ENCODE data around the gene USP10. TPM values are rescaled to one million over a fixed set of nuclear protein-coding genes. Genes with fewer than 3 reads are reported as not detected.

USP10 gene
- polyA plus RNA-seq, 3 donors: 38.7 to 115 (median 90.9) TPM

- peaks cover 57 to 59% of the 10 kb centered on the region in 2 donors for H3K4me1 ChIP-seq (ENCODE audit: control insufficient read depth in 1 of 2, insufficient read depth in 2 of 2, low read length in 2 of 2)
- TF ChIP-seq CTCF (IDR thresholded peaks at IDR 0.05): no peak
- Mint-ChIP-seq H3K27ac (peak within 1 kb of the TSS; percentile 50 to 93 (median 81)), H3K4me1 (peaks cover 71% of the 10 kb centered on the region), H3K27me3 (ENCODE audit: low read depth in 3 of 3) (peaks cover 0 to 16% (median 10%) of the 10 kb centered on the region in 3 donors), H3K36me3 (peaks cover 14 to 30% of the 10 kb centered on the region in 2 donors), H3K4me3 (peak within 1 kb of the TSS; percentile 86 to 98), H3K9me3 (peaks cover 0 to 5% (median 0%) of the 10 kb centered on the region in 7 donors)
- peak; percentile 92 to 93 (median 93) for DNase-seq
- peak within 1 kb of the TSS; percentile 59 for H3K9ac ChIP-seq (ENCODE audit: insufficient read depth, low read length, poor library complexity, severe bottlenecking)
- H2AFZ ChIP-seq (ENCODE audit: insufficient read depth, low read depth, low read length, poor library complexity, severe bottlenecking): no peak within 1 kb of the TSS
- peaks cover 0 to 5% of the 10 kb centered on the region in 2 donors for H3K27me3 ChIP-seq (ENCODE audit: control insufficient read depth in 2 of 2, insufficient read depth in 2 of 2, low read length in 2 of 2)
- no peaks in the 10 kb centered on the region for H3K36me3 ChIP-seq (replicated peaks in 1 of 2; ENCODE audit: control insufficient read depth in 1 of 2, insufficient read depth in 2 of 2, low read length in 2 of 2)
- peak within 1 kb of the TSS; percentile 51 to 89 (median 81) for H3K4me3 ChIP-seq (replicated peaks in 1 of 3; ENCODE audit: low read depth in 2 of 3, low read length in 3 of 3)
- intact Hi-C loops (cut with micrococcal nuclease): loop anchor here (5.0 kb wide), 2 partner anchors 42 to 62 kb away; no protein-coding TSS in a partner anchor
- H3K27ac ChIP-seq (ENCODE audit: low read depth in 1 of 2, low read length in 2 of 2): peak within 1 kb of the TSS in 1 of 2 donors; percentile 66
- peaks cover 46% of the 10 kb centered on the region for H4K20me1 ChIP-seq (ENCODE audit: insufficient read depth, low read length)
- H3K4me2 ChIP-seq (replicated peaks; ENCODE audit: extremely low read depth, low read length, poor library complexity, severe bottlenecking): peak within 1 kb of the TSS; percentile 81
- 3% methylated on average over 53 of the region's 53 CpGs for WGBS (ENCODE audit: insufficient coverage)
- H3K79me2 ChIP-seq (ENCODE audit: insufficient read depth, low read length): peaks cover 49% of the 10 kb centered on the region
- H3K9me3 ChIP-seq (replicated peaks in 1 of 2; ENCODE audit: control insufficient read depth in 1 of 2, insufficient read depth in 1 of 2, low read length in 2 of 2): no peaks in the 10 kb centered on the region
These were observed 120.0 kb downstream of the USP10 start, which contains the start of gene CRISPLD2 for GRCh38 chr16:84819644-84820304. CRISPLD2 (plus strand) TSS chr16:84819985; CDS start chr16:84838496, 18,511 bp downstream.

- Histone ChIP-seq H3K9me3 (replicated peaks in 1 of 2; ENCODE audit: control insufficient read depth in 1 of 2, insufficient read depth in 1 of 2, low read length in 2 of 2) (no peaks in the 10 kb centered on the region), H3K36me3 (replicated peaks in 1 of 2; ENCODE audit: control insufficient read depth in 1 of 2, insufficient read depth in 2 of 2, low read length in 2 of 2) (no peaks in the 10 kb centered on the region), H3K79me2 (ENCODE audit: insufficient read depth, low read length) (peaks cover 49% of the 10 kb centered on the region), H3K4me2 (replicated peaks; ENCODE audit: extremely low read depth, low read length, poor library complexity, severe bottlenecking) (peak overlapping the region; percentile 81), H3K9ac (ENCODE audit: insufficient read depth, low read length, poor library complexity, severe bottlenecking) (peak overlapping the region; percentile 59), H3K27me3 (ENCODE audit: control insufficient read depth in 2 of 2, insufficient read depth in 2 of 2, low read length in 2 of 2) (peaks cover 0 to 5% of the 10 kb centered on the region in 2 donors), H2AFZ (ENCODE audit: insufficient read depth, low read depth, low read length, poor library complexity, severe bottlenecking) (no peak overlapping the region), H3K4me1 (ENCODE audit: control insufficient read depth in 1 of 2, insufficient read depth in 2 of 2, low read length in 2 of 2) (peaks cover 59% of the 10 kb centered on the region in 2 donors), H3K4me3 (replicated peaks in 1 of 3; ENCODE audit: low read depth in 2 of 3, low read length in 3 of 3) (peak overlapping the region; percentile 51 to 89 (median 81)), H3K27ac (ENCODE audit: low read depth in 1 of 2, low read length in 2 of 2) (peak overlapping the region in 1 of 2 donors; percentile 66), H4K20me1 (ENCODE audit: insufficient read depth, low read length) (peaks cover 46% of the 10 kb centered on the region)
- no peak for DNase-seq
- TF ChIP-seq CTCF (IDR thresholded peaks at IDR 0.05): no peak
- Mint-ChIP-seq H3K36me3 (peaks cover 14 to 34% of the 10 kb centered on the region in 2 donors), H3K4me1 (peaks cover 71% of the 10 kb centered on the region), H3K27me3 (ENCODE audit: low read depth in 3 of 3) (peaks cover 0 to 17% (median 9%) of the 10 kb centered on the region in 3 donors), H3K4me3 (peak overlapping the region; percentile 86 to 98), H3K9me3 (peaks cover 0 to 5% (median 0%) of the 10 kb centered on the region in 7 donors), H3K27ac (peak overlapping the region; percentile 50 to 93 (median 81))
- intact Hi-C loops (cut with micrococcal nuclease): loop anchor here (5.0 kb wide), 2 partner anchors 43 to 63 kb away; no protein-coding TSS in a partner anchor
- whole genome bisulfite sequencing (ENCODE audit: insufficient coverage): 69% methylated on average over 8 of the region's 8 CpGs
These were observed 120.5 kb downstream of the USP10 start for GRCh38 chr16:84820305-84820684.
